CD4-positive, alpha-beta T cell (primary cell): Measurements from ENCODE around the gene SLC13A3. TPM values are rescaled to one million over a fixed set of nuclear protein-coding genes. Genes with fewer than 3 reads are reported as not detected.

ENCODE experiments used
- ATAC-seq: fragments of 200-7000 bp; cut with Tn5 transposase; one replicate; pipeline ENCODE4 v1.10.0; 2022; ENCODE audit warnings: mild to moderate bottlenecking; ENCODE audit not compliant: poor library complexity
- CTCF ChIA-PET: fragments of 350-600 bp; sonication (Branson Sonifier 250); formaldehyde crosslinking; loops from one replicate; lab custom pipeline; 2021; ENCODE audit warnings: antibody characterized with exemption, inconsistent platforms; lab: Charles Lee
- POLR2A ChIA-PET: fragments of 350-600 bp; sonication (Branson Sonifier 250); formaldehyde crosslinking; loops from one replicate; lab custom pipeline; 2021; ENCODE audit warnings: antibody characterized with exemption, inconsistent platforms; lab: Charles Lee
- DNase-seq, 14 experiments: peaks; one replicate each; pipeline ENCODE4 v3.0.0-alpha.2; 2013 to 2020; ENCODE audit warnings: mixed read lengths in 2 of 14
- H3K27ac ChIP-seq, 2 donors: one replicate each; pipeline versions ENCODE4 v1.5.1 to v1.7.0; 2013; ENCODE audit warnings: low read length in 2 of 2, low read depth in 1 of 2, mild to moderate bottlenecking in 1 of 2
- H3K27me3 ChIP-seq, 2 experiments: 1 replicate in 1 of 2; 2 replicates in 1 of 2; pipeline versions ENCODE4 v1.6.1 to v1.7.0; 2013; ENCODE audit warnings: low read length in 2 of 2, control low read depth in 1 of 2, mild to moderate bottlenecking in 1 of 2, moderate library complexity in 1 of 2; ENCODE audit not compliant: insufficient read depth in 2 of 2, control insufficient read depth in 1 of 2
- H3K36me3 ChIP-seq: one replicate; pipeline ENCODE4 v1.6.1; 2013; ENCODE audit warnings: low read length, control low read depth; ENCODE audit not compliant: insufficient read depth
- H3K4me1 ChIP-seq: one replicate; pipeline ENCODE4 v1.6.1; 2013; ENCODE audit warnings: low read length, control low read depth; ENCODE audit not compliant: insufficient read depth
- H3K4me3 ChIP-seq: one replicate; pipeline ENCODE4 v1.5.1; 2013; ENCODE audit warnings: mild to moderate bottlenecking, low read length, moderate library complexity
- H3K9me3 ChIP-seq, 2 experiments: 1 replicate in 1 of 2; 2 replicates in 1 of 2; pipeline versions ENCODE4 v1.6.1 to v1.7.0; 2013; ENCODE audit warnings: low read length in 2 of 2, mild to moderate bottlenecking in 2 of 2, control low read depth in 1 of 2, moderate library complexity in 1 of 2; ENCODE audit not compliant: control insufficient read depth in 1 of 2, insufficient read depth in 1 of 2
- H3K27ac Mint-ChIP-seq: one replicate; pipeline ENCODE4 v1.8.0; 2020; ENCODE audit warnings: mixed read lengths
- H3K27me3 Mint-ChIP-seq: one replicate; pipeline ENCODE4 v1.8.0; 2021; ENCODE audit warnings: mixed read lengths
- H3K36me3 Mint-ChIP-seq: one replicate; pipeline ENCODE4 v1.8.0; 2021; ENCODE audit warnings: low read depth, mixed read lengths
- H3K4me1 Mint-ChIP-seq: one replicate; pipeline ENCODE4 v1.8.0; 2021; ENCODE audit warnings: low read depth, mixed read lengths
- H3K4me3 Mint-ChIP-seq: one replicate; pipeline ENCODE4 v1.8.0; 2020; ENCODE audit warnings: mild to moderate bottlenecking, mixed read lengths
- H3K9me3 Mint-ChIP-seq: one replicate; pipeline ENCODE4 v1.8.0; 2020; ENCODE audit warnings: mixed read lengths
- intact Hi-C, 2 experiments: fragments of 100-400 bp; cut with DNase I in 1 of 2; cut with micrococcal nuclease in 1 of 2; formaldehyde crosslinking; loops; one replicate each; pipeline versions ENCODE4 v1.15.1 to v1.9.0; 2023 to 2025; cut with DNase I, micrococcal nuclease
- total RNA-seq, 174 experiments: library from RNA in 2 of 174; stranded (reverse) in 2 of 174; gene quantifications; one replicate each; pipeline ENCODE4 v1.2.3 and lab custom pipeline; 2021 to 2026
- TF ChIP-seq, protein P1 (sequence below): fragments of 200-600 bp; IDR thresholded peaks from one replicate; pipeline ENCODE4 v1.8.0; 2022; ENCODE audit warnings: antibody characterized with exemption, mild to moderate bottlenecking

SLC13A3 gene
- total RNA-seq, 2 experiments from 2014 or later, result 0.28 TPM; not detected in 1

DNA sequence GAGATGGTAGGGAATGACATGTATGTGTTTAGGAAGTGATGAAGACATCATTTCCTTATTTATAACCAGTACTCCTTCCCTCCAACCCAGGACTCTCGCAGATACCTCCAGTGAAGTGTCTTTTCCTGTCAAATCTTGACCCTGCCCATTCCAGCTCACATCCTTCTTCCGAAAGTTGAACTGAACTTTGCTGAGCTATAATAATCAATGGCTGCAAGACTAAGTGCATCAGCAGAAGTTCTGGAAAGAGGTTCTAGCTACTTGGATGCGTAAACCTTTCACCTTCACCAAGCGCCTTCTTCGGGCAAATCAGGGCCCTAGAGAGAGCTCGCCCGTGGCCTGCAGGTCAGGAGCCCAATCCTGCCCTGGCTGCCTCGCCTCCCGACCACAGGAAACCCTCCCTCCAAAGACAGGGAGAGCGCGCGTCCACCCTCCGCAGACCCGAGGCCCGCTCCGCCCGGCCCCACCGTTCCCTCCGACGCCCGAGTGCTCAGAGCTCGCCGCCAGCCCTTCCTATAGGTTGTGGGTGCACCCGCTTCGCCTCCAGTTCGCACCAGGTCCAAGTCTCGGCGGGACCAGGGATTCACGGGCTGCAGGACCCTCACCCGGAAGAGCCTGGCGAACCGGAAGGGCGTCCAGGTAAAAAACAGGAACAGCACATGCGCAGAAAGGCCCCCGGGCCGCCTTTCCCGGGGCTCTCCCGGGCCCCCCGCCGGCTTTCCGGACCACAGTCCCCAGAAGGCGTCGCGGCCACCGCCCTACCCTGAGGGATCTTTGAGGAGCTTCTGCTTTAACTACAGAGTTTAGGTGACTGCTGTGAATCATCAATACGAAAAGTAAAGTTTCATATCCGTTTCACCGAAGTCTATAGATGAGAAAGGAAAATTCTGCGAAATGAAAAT lies 138.1 kb downstream of the SLC13A3 start, which contains the start of gene ZNF334:
TSS of gene ZNF334 (minus strand) at position 617 of the 902 bp plus-strand sequence. CDS start 1,457 bp downstream, outside the sequence.
- TF ChIP-seq, protein P1, sequence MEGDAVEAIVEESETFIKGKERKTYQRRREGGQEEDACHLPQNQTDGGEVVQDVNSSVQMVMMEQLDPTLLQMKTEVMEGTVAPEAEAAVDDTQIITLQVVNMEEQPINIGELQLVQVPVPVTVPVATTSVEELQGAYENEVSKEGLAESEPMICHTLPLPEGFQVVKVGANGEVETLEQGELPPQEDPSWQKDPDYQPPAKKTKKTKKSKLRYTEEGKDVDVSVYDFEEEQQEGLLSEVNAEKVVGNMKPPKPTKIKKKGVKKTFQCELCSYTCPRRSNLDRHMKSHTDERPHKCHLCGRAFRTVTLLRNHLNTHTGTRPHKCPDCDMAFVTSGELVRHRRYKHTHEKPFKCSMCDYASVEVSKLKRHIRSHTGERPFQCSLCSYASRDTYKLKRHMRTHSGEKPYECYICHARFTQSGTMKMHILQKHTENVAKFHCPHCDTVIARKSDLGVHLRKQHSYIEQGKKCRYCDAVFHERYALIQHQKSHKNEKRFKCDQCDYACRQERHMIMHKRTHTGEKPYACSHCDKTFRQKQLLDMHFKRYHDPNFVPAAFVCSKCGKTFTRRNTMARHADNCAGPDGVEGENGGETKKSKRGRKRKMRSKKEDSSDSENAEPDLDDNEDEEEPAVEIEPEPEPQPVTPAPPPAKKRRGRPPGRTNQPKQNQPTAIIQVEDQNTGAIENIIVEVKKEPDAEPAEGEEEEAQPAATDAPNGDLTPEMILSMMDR, result no peak
- peak within 1 kb of the TSS; percentile 80 for H3K4me3 Mint-ChIP-seq
- Histone ChIP-seq H3K27me3 (peaks cover 22 to 39% of the 10 kb centered on the region in 2 experiments), H3K36me3 (no peaks in the 10 kb centered on the region), H3K4me3 (peak within 1 kb of the TSS; percentile 53), H3K27ac (no peak within 1 kb of the TSS), H3K9me3 (peaks cover 0 to 5% of the 10 kb centered on the region in 2 experiments), H3K4me1 (peaks cover 6% of the 10 kb centered on the region)
- ATAC-seq (no peak), DNase-seq (peak in 2 of 14 experiments; percentile 3 to 14)
- no peak within 1 kb of the TSS for H3K27ac Mint-ChIP-seq
- peaks cover 10% of the 10 kb centered on the region for H3K4me1 Mint-ChIP-seq
- ChIA-PET CTCF (no interaction called here), POLR2A (interaction anchor here (1.0 kb wide), 1 partner anchor 11 kb away, joined by 3 read pairs; no protein-coding TSS in a partner anchor)
- no peaks in the 10 kb centered on the region for H3K36me3 Mint-ChIP-seq
- intact Hi-C loops, result no loop called here
- H3K9me3 Mint-ChIP-seq, result no peaks in the 10 kb centered on the region
- H3K27me3 Mint-ChIP-seq, result peaks cover 54% of the 10 kb centered on the region

DNA sequence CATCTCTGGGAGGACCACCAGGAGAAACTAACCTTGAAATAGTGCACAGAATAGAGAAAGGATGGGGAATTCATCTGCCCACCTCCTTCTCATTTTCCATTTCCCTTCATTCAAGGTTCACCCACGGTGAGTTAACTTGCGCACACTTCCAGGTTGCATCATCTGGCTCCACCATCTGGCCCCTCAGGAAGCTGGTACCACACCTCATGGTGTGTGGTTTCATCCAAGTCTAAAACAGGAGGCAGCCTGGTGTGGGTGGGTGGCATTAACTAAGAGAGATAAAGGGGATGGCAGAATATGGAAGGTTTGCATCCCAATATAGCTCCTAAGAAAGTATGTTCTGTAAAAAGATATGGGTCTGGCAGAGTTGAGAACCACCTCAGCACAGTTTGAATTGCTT lies 141.7 kb downstream of the SLC13A3 start:
- Mint-ChIP-seq H3K36me3 (no peaks in the 10 kb centered on the region), H3K9me3 (no peaks in the 10 kb centered on the region), H3K4me3 (no peak overlapping the region), H3K4me1 (peaks cover 10% of the 10 kb centered on the region), H3K27me3 (peaks cover 58% of the 10 kb centered on the region), H3K27ac (no peak overlapping the region)
- Histone ChIP-seq H3K27me3 (peaks cover 23 to 29% of the 10 kb centered on the region in 2 experiments), H3K9me3 (peaks cover 0 to 5% of the 10 kb centered on the region in 2 experiments), H3K36me3 (no peaks in the 10 kb centered on the region), H3K27ac (no peak overlapping the region), H3K4me1 (peaks cover 6% of the 10 kb centered on the region), H3K4me3 (no peak overlapping the region)
- DNase-seq, result no peak
- POLR2A ChIA-PET, result no interaction called here
- ATAC-seq, result no peak
- intact Hi-C loops, result no loop called here
- CTCF ChIA-PET, result no interaction called here
- TF ChIP-seq, protein P1, result no peak

Other genes with a start within 250 kb of the SLC13A3 start
- 10 to 100 TPM; 85.6 TPM for gene ELMO2, start 244.8 kb downstream of the SLC13A3 start, total RNA-seq
- under 1 TPM; 0.19 to 0.28 TPM for gene ZNF334, start 137.9 kb downstream of the SLC13A3 start, total RNA-seq
- gene OCSTAMP, start 100.8 kb downstream of the SLC13A3 start, total RNA-seq, result not detected
- 1 to 10 TPM; 3.9 to 4.5 TPM for gene TP53RK, start 38.0 kb upstream of the SLC13A3 start, total RNA-seq
- not detected for gene SLC2A10, start 58.2 kb upstream of the SLC13A3 start, total RNA-seq
- not detected for gene EYA2, start 243.4 kb upstream of the SLC13A3 start, total RNA-seq